GM19238 (cell line): ENCODE results near the gene MS4A4A.

Source experiments
- DNase-seq: peaks from one replicate; pipeline ENCODE4 v3.0.0; 2011; ENCODE audit warnings: low spot score; ENCODE audit not compliant: insufficient read length

The MS4A4A gene

DNA sequence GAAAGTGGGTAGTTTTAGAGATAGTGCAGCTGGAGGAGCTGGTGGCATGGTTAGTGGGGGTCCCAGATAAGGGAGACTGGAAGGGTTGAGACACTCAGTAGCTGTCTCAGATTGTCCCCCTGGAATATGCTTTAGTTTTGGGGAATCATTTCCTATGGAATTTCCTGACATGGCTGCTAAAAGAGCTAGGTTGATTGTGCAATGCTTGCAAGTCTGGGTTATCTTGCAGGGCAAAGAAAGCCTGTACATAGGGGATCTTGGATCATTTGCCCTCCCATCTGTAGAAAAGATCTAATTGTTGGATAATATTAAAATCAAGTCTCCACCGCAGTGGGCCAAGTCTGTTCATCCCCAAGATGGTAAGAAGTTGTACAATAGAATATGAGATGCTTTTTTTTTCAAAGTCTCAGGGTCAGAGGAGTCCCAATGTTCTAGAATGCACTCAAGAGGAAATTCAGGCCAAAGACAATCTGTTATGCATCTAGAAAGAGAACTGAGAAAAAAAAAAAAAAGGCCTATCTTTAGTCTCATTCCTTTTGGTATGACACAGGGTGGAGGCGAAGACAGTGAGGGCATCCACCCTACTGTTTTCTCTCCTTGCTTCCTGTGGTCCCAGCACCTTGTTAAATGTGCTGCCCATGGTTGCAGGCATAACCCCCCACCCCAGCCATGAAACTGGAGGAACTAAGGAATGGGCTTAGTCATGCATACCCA, 66.8 kb downstream of the MS4A4A start:
- DNase-seq = no peak

- DNase-seq = no peak
Observed at GRCh38 chr11:60348116-60348515, 67.7 kb downstream of the MS4A4A start.

DNA sequence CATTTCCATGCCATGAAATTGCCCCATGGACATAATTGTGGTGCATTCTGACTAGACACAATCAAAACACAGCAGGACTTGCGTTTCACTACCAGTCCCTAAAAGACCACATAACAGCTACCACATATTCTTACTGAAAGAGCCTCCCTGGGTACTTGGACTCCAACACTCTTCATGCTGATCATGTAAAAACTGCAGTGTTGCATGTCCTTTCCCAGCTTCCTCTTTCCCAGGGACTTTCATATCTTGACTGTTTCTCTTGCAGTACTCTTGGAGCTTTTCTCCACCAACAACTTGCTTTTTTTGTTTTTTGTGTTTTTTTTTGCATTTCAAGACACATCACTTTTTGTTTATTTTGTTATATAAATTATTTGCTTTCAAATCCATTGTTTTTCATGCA, 69.5 kb downstream of the MS4A4A start:
- no peak for DNase-seq

- DNase-seq = no peak
Observed at GRCh38 chr11:60357771-60358170, 77.3 kb downstream of the MS4A4A start.
